ENCODE results near the gene TRIM7. TPM values are rescaled to one million over a fixed set of nuclear protein-coding genes. Genes with fewer than 3 reads are reported as not detected.
"Not testable (repeated sequence)": the region's sequence is repeated elsewhere in the genome, so short reads cannot be mapped to it uniquely, and the experiment has no call there.

The TRIM7 gene
- total RNA-seq, 1 donor from 2014 or later, result 2.3 TPM

DNA sequence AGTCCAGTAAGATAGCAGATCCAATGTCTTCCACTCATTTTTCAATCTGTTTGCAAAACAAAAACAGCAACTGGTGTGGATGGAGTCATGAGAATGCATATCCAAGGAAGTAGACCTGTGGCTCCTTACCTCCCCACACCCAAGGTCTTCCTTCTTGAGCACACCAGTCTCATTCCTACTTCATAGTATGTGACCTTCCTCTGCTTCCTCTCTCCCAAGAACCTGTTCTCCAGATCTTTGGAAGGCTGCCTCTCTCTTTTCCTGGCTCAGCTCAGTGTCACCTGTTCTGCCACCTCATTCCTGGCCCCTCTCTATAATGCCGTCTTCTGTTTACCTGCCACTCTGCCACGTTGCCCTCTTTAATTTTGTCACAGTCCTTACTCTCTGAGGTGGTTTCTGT, 7.9 kb upstream of the TRIM7 start:
- no peak for DNase-seq

GRCh38 chr5:181212080-181212479, 7.1 kb upstream of the TRIM7 start:
- DNase-seq, result no peak

- no peak for DNase-seq
Observed at GRCh38 chr5:181211208-181211607, 6.2 kb upstream of the TRIM7 start.

- not testable (repeated sequence) for DNase-seq
Observed at GRCh38 chr5:181210698-181211097, 5.7 kb upstream of the TRIM7 start.

DNA sequence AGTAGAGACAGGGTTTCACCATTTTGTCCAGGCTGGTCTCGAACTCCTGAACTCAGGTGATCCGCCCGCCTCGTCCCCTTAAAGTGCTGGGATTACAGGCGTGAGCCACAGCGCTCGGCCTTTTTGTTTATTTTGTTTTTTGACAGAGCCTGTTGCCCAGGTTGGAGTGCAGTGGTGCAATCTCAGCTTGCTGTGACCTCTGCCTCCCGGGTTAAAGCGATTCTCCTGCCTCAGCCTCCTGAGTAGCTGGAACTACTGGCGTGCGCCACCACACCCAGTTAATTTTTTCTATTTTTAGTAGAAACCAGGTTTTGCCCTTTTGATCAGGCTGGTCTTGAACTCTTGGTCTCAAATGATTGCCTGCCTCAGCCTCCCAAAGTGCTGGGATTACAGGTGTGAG, 5.2 kb upstream of the TRIM7 start:
- not testable (repeated sequence) for DNase-seq

DNA sequence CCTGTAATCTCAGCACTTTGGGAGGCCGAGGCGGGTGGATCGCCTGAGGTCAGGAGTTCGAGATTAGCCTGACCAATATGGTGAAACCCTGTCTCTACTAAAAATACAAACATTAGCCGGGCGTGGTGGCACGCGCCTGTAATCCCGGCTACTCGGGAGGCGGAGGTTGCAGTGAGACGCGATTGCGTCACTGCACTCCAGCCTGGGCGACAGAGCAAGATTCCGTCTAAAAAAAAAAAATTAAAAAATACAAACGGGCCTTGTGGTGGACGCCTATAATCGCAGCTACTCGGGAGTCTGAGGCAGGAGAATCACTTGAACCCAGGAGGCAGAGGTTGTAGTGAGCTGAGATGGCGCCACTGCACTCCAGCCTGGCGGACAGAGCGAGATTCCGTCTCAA, 4.0 kb upstream of the TRIM7 start:
- DNase-seq, result not testable (repeated sequence)

GRCh38 chr5:181207960-181208253, 2.9 kb upstream of the TRIM7 start:
- no peak for DNase-seq

GRCh38 chr5:181207214-181207959, 2.4 kb upstream of the TRIM7 start:
- DNase-seq, result no peak

- DNase-seq, result no peak
Observed at GRCh38 chr5:181205761-181206649, 1.0 kb upstream of the TRIM7 start.

- DNase-seq, result no peak
Observed at GRCh38 chr5:181204113-181204825, 727 bp downstream of the TRIM7 start.

DNA sequence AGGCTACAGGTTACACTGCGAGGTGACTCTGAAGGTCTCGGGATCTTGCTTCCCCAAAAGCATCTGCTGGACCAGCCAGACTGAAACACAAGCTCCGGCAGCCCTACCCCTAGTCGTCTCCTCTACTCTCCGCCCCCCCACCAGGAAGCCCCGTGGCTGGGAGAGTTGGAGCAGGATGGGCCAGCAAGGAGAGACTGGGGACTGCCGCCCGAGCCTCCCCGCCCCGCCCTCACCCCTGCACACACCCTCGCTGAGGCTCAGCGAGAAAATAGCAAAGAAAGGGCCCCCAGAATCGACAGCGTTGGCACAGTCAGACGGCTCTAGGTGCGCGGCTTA, 1.3 kb downstream of the TRIM7 start:
- DNase-seq, result no peak

- DNase-seq, result no peak
Observed at GRCh38 chr5:181203093-181203711, 1.8 kb downstream of the TRIM7 start.

DNA sequence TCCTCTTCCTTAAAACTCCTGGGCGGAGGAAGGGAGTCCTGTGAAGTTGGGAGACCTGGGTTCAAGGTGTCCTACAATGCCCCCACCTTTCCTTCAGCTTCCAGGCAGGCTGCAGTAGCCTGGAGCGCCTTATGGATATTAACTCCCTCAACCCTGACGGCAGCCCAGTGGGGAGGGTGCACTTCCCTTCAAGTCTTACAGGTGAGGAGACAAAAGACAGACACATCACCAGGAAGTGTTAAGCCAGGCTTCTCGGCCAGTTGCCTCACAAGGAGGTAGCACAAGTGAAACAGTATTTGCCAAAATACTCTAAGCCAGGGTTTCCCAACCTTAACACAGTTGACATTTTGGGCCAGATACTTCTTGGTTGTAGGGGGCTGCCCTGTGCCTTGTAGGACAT, 4.2 kb downstream of the TRIM7 start:
- DNase-seq, result no peak

DNA sequence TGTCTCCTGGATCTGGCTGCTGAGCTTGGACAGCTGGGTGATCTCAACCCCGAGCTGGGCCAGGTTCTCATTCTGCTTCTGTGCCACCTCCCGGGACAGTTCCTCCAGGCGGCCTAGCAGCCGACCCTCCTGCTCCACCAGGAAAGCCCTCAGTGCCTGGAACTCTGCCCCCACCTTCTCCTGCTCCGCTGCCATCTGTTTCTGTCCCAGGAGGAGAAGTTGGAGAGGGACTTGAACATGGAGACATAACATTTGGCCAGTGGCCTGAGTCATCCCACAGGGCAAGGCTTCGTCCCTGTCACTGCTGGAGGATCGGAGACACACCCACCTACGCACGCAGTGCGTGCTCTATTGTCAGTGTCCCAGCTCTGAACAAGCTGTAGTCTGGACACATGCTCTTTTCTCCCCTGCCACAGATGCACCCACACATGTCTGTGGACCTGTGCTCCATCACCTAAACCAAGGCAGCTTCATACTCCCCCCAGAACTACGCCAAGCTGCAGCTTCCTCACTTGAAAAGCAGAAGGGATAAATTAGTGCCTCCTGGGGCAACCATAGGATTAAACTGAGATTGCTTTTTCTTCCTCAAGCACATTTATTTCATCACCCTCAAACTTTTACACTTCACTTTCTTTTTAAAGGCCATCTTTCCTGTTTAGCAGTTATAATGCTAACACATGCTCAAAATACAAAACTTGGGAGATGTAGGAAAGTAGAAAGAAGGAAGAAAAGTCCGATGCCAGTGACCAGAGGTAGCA, 4.9 kb downstream of the TRIM7 start:
- DNase-seq, result no peak

GRCh38 chr5:181198905-181199519, 6.0 kb downstream of the TRIM7 start:
- no peak for DNase-seq

GRCh38 chr5:181198106-181198685, 6.8 kb downstream of the TRIM7 start:
- no peak for DNase-seq

DNA sequence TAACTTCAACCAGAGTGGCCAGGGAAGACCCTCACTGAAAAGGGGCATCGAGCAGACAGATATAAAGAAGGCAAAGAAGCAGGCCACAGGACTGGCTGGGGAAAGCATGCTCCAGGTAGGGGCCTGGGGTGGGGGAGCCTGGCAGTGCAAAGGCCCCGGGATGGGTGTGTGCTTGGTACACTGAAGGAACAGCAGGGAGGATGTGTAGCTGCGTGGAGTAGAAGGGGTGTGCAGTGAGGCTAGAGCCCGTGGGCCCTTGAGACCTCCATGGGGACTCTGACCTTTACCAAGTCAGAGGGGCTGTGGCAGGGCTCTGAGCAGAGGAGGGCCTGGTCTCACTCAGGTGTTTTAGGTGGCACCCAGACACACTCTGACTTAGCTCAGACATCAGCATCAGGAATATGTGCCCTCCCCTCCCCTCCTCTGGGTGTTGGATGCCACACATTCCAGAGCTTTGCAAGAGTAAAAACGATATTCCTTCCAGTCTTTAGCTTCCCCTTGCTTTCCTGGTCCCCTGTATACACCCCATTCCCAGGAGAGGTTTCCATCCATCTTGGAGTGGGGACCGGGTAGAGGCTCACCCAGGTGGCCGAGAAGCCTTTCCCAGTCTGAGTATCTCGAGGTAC, 7.6 kb downstream of the TRIM7 start:
- no peak for DNase-seq

DNA sequence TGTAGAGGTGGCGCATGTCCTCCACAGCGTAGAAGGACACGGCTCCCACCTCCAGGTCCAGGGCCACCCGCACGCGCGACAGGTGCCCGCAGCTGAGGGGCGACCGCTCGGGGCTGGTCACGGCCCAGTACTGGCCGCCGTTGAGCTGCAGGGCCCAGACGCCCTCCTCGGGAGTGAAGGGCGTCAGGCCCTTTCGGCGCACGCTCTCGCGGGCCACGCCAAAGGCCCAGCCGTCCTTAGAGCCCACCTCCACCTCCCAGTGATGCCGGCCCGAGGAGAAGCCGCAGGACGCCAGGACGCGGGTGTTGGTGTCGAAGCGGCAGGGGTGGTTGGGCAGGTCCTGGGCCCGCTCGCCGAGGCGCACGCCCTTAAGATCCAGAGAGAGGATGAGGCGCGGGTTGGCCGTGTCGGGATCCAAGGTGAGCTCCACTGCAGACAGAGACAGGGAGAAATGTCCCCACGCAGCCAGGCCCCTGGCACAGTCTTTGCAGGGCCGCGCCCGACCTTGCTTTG, 9.7 kb downstream of the TRIM7 start:
- no peak for DNase-seq

DNA sequence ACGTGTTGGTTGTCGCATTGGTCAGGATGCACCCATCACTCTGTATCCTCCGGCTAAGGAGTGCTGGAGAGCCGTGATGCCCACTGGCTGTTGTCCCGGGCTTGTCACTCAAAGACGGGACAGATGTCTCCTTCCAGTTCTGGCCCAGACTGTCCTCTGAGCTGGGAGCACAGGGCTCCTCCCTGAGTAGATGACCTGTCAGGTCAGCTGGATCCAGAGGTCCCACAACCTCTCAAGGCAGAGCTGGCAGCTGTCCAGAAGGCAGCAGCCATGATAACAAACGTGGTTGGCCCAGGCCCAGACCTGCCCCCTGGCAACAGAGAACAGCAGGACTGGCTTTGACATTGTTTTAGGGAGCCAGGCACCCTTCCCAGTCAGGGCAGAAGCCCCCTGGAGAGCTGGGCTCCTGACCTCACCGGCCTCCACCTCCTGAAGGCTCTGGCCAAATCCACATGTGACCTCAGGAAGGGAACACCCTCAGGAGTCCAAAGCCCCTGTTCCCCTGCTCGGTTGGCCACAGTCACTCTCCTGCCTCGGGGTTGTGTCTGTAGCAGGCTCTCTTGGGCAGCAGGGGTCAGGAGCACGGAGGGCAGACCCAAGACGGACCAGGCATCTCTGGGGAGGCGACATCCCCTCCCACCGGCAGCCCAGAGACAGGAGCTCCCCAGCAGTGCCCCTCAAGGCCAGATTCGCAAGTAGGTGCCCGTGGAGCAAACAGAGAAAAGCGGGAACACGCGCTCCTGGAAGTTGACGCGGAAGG, 10.3 kb downstream of the TRIM7 start:
- DNase-seq, result no peak

GRCh38 chr5:181193656-181194055, 11.3 kb downstream of the TRIM7 start:
- no peak for DNase-seq

Measured in skin of body (tissue), 2 donors.